GM19023 (cell line): ENCODE data around the gene KCNAB3.
"Not testable (repeated sequence)": the region's sequence is repeated elsewhere in the genome, so short reads cannot be mapped to it uniquely, and the experiment has no call there.

Source experiments
- ATAC-seq: cut with Tn5 transposase; IDR thresholded peaks from one replicate; pipeline ENCODE4 v1.9.1; 2021; ENCODE audit warnings: mild to moderate bottlenecking, moderate library complexity; ENCODE audit not compliant: unreplicated experiment

The KCNAB3 gene

GRCh38 chr17:7929158-7930023 is at the start of gene KCNAB3:
TSS of gene KCNAB3 (minus strand) at chr17:7929856. CDS start at chr17:7929435, 421 bp downstream.
- no peak for ATAC-seq

DNA sequence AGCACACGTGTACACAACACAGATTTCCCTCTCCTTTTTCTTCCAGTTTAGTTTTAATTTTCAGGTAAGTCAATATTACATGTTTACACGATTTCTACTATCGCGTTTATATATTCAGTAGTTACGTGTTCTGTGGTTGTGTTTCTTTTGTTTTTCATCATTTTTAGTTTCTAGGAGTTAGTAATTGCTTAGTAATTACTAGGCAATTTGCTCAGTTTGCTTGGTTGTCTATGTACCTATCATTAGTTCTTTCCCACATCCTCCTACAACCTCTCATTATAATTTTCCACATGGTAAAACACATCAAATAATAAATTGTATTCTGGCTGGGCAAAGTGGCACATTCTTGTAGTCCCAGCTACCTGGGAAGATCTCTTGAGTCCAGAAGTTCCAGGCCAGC is 48.1 kb upstream of the KCNAB3 start:
- no peak for ATAC-seq

- no peak for ATAC-seq
These were observed 47.4 kb upstream of the KCNAB3 start for GRCh38 chr17:7977039-7977438.

GRCh38 chr17:7974638-7975131 is 45.0 kb upstream of the KCNAB3 start:
- ATAC-seq, result no peak

DNA sequence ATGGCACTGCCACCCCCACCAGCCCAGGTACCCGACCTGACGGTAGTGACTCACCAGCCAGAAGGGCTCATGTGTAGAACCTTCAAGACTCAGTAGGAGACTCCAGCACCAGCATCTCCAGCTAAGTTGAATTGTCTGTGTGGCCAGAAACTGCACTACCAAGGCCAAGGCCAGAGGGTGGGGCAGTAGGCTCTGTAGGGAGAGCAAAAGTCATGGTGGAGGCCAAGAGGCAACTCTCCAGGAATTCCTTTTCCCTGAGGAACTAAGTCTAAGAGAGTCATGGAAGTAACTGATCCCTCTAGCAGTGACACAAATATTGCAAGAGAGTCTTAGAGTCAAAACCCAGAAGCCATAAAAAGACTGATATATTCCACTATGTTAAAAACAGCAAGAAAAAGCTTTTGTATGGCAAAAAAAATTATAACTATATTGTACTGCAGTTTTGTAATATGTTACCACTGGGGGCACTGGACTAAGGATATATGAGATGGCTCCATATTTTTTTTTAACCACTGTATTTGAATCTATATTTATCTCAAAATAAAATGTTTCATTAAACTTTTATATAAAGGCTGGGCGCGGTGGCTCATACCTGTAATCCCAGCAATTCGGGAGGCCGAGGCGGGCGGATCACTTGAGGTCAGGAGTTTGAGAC is 42.6 kb upstream of the KCNAB3 start:
- ATAC-seq, result no peak

- no peak for ATAC-seq
These were observed 42.0 kb upstream of the KCNAB3 start for GRCh38 chr17:7971651-7972050.

- ATAC-seq, result no peak
These were observed 39.8 kb upstream of the KCNAB3 start for GRCh38 chr17:7969433-7969832.

- no peak for ATAC-seq
These were observed 38.1 kb upstream of the KCNAB3 start for GRCh38 chr17:7967751-7968150.

- no peak for ATAC-seq
These were observed 31.8 kb upstream of the KCNAB3 start for GRCh38 chr17:7961421-7961820.

- ATAC-seq, result no peak
These were observed 30.0 kb upstream of the KCNAB3 start for GRCh38 chr17:7959503-7960253.

DNA sequence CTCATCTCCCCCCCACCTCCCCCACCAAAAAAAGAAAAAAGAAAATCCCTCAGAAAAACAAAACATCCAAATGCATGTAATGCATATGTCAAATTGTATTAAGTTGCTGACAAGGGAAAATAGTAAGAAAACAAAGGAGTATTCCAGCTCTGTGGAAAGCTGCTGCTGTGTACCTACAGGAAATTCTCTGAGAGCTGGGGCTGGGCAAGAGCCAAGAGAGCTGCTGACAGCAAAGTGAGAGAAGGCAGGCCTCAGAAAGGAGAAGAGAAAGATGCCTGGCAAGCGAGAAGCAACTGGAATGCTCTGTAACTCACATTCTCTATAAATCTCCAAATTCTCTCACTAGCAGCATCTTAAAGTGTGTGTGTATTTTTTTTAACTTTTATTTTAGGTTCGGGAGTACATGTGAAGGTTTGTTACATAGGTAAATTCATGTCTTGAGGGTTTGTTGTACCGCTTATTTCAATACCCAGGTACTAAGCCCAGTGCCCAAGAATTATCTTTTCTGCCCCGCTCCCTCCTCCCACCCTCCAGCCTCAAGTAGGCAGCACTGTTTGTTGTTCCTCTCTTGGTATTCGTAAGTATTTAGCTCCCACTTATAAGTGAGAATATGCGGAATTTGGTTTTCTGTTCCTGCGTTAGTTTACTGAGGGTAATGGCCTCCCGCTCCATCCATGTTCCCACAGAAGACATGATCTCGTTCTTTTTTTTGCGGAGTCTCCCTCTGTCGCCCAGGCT is 26.7 kb upstream of the KCNAB3 start:
- ATAC-seq, result no peak

DNA sequence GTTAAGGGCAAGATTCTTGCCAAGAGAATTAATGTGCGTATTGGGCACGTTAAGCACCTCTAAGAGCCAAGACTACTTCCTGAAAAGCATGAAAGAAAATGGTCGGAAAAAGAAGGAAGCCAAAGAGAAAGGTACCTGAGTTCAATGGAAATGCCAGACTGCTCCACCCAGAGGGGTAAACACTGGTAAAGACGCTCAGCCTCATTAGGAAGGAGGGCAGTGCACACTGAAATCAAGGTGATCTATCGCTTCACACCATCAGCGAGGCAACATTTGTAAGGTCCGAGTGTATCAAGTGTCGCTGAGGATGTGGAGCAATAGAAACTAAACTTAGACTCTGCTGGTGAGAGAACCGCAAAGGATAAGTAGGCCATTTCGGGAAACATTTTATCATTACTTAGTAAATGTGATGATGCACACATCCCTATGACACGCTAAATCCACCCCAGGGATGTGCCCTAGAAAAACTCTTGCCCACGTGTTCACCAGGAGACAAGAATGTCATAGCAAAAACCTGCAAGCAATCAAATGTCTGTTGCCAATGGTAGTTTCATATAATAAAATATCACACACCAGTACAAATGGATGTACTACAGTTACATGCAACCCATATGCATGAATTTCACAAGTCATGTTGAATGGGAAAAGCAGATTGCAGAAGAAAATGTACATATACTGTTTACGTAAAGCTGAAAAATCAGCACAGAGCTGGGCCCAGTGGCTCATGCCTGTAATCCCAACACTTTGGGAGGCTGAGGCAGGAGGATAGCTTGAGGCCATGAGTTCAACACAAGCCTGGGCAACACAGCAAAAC is 26.0 kb upstream of the KCNAB3 start:
- no peak for ATAC-seq

GRCh38 chr17:7953266-7953665 is 23.6 kb upstream of the KCNAB3 start:
- not testable (repeated sequence) for ATAC-seq

- ATAC-seq, result no peak
These were observed 21.6 kb upstream of the KCNAB3 start for GRCh38 chr17:7951143-7951792.

GRCh38 chr17:7950578-7950977 is 20.9 kb upstream of the KCNAB3 start:
- ATAC-seq, result no peak

DNA sequence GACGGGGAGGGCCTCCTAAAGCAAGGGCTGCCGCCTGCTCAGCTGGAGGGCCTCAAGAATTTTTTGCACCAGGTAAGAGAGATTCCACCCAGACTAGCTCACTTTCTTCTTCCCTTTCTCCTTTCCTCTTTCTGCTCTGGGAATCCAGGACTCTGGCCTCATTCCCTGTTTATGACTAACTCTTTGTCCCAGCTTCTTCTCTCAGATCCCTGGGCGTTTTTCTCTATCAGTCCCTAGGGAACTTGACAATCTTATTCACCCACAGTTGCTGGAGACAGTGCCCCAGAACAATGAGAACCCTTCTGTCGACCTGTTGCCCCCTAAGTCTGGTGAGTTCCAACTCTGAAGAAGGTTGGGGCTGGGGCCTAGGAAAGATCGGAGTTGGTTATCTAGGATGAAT is 18.0 kb upstream of the KCNAB3 start:
- ATAC-seq, result no peak

DNA sequence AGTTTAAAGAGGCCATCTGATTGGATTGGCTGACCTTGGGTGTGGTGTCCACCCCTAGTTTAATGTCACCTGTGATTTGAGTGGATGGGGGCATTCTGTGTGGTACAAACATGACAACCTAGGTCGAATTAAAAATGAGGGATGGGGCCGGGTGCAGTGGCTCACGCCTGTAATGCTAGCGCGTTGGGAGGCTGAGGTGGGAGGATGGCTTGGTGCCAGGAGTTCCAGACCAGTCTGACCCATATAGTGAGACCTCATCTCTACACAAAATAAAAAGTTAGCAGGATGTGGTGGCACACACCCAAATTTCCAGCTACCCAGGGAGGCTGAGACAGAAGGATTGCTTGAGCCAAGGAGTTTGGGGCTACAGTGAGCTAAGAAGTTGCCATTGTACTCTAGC is 16.8 kb upstream of the KCNAB3 start:
- ATAC-seq, result no peak

DNA sequence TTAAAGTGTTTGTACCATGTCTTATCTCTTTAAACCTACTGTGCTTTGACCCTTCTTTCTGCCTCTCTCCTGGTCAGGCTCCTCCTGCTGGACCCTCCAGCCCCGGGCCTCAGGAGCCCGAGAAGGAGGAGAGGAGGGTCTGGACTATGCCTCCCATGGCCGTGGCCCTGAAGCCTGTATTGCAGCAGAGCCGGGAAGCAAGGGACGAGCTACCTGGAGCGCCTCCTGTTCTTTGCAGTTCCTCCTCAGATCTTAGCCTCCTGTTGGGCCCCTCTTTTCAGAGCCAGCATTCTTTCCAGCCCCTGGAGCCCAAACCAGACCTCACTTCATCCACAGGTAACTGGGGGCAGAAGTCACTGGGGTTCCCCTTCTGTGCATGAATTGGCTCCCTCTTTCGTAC is 16.0 kb upstream of the KCNAB3 start:
- ATAC-seq, result no peak

- ATAC-seq, result no peak
These were observed 14.7 kb upstream of the KCNAB3 start for GRCh38 chr17:7944326-7944725.
